Measurements from ENCODE around the gene CDCA3.
"Not testable (repeated sequence)": the region's sequence is repeated elsewhere in the genome, so short reads cannot be mapped to it uniquely, and the experiment has no call there.

CDCA3 gene

GRCh38 chr12:6872073-6873048 is 21.3 kb upstream of the CDCA3 start:
- peak; percentile 84 for DNase-seq (ENCODE audit: low spot score)

DNA sequence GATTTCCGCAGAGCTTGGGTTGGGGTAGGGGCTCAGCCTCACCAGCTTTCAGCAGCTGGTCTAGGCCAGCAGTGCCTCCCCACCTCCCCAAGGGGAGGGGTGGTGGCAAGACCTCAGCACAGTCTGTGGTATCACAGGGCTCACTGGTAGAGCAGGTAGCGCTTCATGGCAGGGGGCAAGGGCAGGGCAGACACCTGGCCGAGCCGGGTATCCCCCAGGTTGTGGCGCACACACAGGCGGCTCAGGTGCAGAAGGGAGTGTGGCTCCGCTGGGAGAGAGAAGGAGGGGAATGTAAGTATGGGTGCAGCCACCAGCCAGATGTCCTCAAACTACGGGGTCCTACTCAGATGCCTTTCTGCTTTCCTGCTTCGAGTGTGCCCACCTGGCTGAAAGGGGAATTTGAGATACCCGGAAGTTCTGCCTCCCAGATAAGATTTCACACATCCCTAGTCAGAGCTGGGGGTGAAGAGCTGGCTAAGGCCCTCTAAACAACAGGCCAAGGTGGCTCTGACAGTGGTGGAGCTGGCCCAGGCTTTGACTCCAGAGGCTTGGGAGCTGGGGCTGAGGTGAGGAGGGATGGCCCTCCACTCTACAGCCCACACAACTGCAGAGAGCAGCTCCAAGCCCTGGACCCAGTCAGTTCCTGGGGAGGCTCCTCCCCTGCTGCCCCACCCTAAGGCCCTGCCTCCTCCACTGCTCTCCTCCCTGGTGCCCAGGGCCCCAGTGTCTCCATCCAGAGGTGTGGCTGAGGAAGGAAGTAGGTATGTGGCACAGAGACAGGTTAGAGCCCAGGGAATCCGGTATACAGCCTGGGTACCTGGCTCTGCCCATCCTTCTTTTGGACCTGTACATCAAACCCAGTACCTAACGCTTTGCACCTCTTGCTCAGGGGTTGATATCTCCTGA is 20.2 kb upstream of the CDCA3 start:
- DNase-seq (ENCODE audit: low spot score), result no peak

- DNase-seq (ENCODE audit: low spot score), result not testable (repeated sequence)
Observed at GRCh38 chr12:6870304-6870703, 19.2 kb upstream of the CDCA3 start.

GRCh38 chr12:6869049-6870021 is 18.2 kb upstream of the CDCA3 start:
- peak; percentile 67 for DNase-seq (ENCODE audit: low spot score)

GRCh38 chr12:6868211-6869048 is 17.3 kb upstream of the CDCA3 start:
- no peak for DNase-seq (ENCODE audit: low spot score)

DNA sequence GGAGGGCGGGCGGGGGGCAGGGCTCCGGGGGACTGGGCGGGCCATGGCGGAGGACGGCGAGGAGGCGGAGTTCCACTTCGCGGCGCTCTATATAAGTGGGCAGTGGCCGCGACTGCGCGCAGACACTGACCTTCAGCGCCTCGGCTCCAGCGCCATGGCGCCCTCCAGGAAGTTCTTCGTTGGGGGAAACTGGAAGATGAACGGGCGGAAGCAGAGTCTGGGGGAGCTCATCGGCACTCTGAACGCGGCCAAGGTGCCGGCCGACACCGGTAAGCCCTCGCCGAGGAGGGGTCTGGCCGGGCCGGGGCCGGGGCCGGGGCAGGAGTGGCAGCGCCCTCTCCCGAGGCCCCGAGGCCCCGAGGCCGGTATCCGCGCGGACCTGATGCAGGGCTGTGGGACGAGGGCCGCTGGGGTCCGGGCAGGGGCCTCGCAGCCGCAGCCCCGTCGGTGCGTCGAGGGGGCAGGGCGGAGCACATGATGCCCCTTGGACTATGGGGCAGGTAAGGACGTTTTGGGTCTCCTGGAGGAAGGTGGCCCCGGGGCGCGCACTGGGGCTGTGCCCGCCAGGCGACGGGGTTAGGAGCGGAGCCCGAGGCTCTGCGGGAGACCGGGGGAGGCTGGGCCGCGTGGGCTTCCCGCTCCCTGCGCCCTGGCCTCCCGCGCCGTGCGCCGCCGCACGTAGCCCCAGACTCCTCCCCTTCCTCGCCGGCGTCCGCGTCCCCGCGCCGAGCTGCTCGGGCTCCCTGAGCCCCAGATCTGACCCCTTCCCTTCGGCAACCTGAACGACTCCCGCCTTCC is 16.5 kb upstream of the CDCA3 start, which contains the start of gene TPI1:
TSS of gene TPI1 (plus strand) at position 119 of the 798 bp plus-strand sequence. CDS start at position 155, 36 bp downstream.
- peak; percentile 95 for DNase-seq (ENCODE audit: low spot score)

DNA sequence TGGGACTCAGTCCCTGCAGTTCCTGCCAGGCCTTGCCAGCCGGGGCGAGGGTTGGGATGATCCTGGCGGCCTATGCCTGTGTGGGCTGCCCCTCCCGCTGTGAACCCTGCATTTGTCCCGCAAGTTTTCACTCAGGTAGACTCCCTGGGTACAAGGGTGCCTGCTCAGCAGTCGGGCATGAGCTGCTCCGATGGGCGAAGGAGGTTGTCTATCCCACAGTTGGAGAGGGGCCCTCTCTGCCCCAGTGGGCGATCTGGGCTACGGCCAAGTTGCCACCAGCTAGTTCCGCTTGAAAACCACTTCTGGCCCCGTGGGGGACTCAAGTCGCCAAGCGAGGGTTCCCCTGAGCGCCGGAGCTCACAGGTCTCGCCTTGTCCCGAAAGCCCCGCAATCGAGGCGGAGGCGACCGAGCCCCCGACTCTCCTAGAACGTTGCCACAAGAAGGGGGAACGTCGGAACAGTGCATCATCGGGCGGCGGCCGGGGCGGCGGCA is 15.9 kb upstream of the CDCA3 start:
- no peak for DNase-seq (ENCODE audit: low spot score)

DNA sequence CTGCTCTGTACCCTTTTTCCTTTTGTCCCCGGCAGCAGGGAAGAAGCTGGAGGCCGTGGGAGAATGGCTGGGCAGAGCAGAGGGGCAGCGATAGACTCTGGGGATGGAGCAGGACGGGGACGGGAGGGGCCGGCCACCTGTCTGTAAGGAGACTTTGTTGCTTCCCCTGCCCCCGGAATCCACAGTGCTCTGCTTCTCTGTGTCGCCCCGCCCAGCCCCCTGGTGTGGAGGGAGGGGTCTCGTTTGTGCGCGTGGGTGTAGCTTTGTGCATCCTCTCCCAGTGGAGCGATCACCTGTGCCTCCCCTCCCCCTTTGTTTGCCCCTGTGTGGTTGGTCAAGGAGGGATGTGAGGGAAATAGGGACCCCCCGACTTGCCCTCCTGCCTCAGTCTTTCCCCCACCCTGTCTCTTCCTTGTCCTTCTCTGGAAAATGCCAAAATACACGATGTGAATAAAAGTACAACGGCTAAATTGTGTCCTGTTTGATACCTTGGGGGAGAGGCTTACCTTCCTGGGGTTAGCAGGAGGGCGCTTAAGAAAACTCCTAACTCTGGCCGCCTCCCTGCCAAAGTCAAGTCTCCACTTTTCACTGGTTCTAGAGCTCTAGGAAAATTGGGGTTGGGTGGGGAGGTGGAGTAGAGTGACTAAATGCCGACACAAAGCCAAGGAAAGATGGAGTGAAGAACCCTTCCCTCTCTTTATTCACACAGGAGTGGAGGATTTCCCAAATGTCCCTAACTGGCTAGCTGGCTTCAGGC is 15.3 kb upstream of the CDCA3 start:
- no peak for DNase-seq (ENCODE audit: low spot score)

- not testable (repeated sequence) for DNase-seq (ENCODE audit: low spot score)
Observed at GRCh38 chr12:6865307-6865706, 14.2 kb upstream of the CDCA3 start.

- peak; percentile 19 for DNase-seq (ENCODE audit: low spot score)
Observed at GRCh38 chr12:6863586-6864321, 12.7 kb upstream of the CDCA3 start.

- DNase-seq (ENCODE audit: low spot score), result no peak
Observed at GRCh38 chr12:6863033-6863432, 11.9 kb upstream of the CDCA3 start.

DNA sequence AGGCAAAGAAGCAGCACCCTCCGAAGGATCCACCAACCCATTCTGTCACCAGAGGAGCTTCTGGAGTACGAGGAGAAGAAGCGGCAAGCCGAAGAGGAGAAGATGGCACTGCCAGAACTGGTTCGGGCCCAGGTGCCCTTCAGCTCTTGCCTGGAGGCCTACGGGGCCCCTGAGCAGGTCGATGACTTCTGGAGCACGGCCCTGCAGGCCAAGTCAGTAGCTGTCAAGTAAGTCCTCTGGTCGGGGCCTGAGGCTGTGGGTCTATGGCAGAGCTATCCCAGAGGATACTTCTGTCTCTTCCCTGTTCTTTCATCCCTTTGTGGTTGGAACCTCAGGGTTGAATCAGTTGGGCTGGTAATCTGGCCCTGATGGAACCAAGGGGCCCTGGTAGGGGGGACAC is 10.3 kb upstream of the CDCA3 start:
- DNase-seq (ENCODE audit: low spot score), result no peak

DNA sequence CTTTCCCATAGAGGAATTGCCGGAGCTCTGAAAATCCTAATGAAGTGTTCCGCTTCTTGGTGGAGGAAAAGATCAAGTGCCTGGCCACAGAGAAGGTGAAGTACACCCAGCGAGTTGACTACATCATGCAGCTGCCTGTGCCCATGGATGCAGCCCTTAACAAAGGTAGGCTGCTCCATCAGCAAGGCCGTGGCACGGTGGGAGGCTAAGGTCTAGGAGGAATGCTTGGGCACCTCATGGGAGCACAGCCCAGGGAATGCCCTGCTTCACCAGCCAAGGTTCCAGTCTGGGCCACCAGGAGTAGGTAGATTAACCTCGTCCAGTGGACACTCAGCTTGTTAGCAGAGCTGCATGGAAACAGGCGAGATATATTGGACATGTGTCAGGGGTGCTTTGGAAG is 9.9 kb upstream of the CDCA3 start:
- no peak for DNase-seq (ENCODE audit: low spot score)

DNA sequence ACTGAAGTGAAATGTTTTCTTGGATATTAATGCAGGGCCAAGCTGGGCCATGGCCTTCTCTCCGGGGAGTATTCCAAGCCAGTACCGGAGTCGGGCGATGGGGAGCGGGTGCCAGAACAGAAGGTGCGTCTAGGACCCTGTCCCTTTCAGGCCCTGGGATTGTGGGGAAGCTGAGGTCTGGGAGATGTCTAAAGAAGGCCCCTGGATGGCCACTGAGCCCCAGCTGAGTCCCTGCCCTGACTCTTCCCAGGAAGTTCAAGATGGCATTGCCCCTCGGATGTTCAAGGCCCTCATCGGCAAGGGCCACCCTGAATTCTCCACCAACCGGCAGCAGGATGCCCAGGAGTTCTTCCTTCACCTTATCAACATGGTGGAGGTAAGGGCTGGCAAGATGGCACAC is 9.0 kb upstream of the CDCA3 start:
- DNase-seq (ENCODE audit: low spot score), result no peak

DNA sequence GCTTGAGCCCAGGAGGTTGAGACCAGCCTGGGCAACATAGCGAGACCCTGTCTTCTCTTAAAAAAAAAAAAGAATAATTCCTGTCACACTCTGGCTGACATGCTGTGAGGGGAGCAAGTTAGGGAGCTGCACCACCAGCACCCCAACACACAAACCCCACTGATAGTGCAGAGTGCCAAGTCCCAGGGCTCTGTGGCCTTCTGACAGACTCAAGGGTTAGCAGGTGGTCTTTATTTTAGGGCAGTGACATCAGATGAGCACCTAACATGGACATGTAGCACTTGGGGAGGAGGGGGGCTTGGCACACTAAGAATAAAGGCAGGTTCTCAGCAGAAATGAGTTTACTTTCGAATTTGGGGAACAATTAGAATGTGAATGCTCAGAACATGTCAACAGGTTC is 7.7 kb upstream of the CDCA3 start:
- DNase-seq (ENCODE audit: low spot score), result no peak

DNA sequence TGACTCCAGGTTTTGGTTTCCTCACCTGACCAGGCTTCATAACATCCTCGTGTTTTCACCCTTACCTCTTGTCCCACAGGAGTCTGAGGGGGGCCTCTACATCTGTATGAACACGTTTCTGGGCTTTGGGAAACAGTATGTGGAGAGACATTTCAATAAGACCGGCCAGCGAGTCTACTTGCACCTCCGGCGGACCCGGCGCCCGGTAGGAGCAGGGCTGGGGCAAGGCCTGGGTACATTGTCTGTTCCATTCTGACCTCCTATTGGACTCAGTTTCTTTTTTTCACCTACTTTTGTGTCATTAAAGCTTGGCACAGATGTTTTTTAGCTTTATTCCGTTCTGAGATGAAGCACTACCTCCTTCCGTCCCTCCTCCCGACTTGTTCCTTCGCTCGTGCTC is 4.2 kb upstream of the CDCA3 start:
- DNase-seq (ENCODE audit: low spot score), result no peak

DNA sequence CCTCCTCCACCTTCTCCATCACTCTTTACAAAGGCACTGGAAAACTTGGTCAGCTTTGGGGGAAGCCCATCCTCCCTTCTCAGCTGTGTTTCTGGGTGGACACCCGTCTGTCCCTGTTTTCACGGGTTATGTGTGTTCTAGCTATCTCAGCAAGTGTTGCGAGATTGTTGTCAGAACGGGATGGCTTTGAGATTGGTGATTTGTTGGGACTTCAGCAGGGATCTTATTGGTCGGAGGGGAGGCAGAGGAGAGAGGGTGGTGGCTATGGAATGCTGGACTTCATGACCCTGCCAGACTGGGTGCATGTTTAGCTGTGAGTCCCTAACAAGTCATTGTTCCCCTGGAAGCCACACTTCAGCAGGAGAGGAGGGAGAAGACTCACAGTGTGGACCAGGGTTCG is 3.0 kb upstream of the CDCA3 start:
- no peak for DNase-seq (ENCODE audit: low spot score)

DNA sequence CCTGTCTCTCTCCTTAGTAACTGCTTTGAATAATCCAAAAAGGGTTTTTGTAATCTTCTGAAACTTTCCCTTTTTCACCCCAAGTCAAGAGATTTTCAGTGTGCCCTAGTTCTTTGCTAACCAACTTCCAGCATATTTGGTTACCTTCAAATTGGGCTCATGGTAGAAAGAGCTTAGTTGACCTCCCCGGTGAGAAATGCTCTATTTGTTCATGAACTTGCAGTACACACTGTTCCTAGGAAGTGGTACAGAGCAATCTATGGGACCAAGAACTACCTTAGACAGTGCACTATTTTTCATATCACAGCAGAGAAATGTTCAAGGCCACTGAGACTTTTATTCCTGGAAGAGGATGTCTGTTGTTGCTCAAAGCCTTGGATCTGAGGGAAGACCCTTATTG is 2.5 kb upstream of the CDCA3 start:
- DNase-seq (ENCODE audit: low spot score), result no peak

Data from AG08395 (cell line).